ENCODE results near the gene ATAD3B. TPM values are rescaled to one million over a fixed set of nuclear protein-coding genes. Genes with fewer than 3 reads are reported as not detected.

The ATAD3B gene
- total and polyA plus RNA-seq, 10 of the 15 experiments (the other 5 are each of a cell fraction or from before 2014, with no cell fraction given) = 0.03 to 38.8 (median 23.8) TPM

DNA sequence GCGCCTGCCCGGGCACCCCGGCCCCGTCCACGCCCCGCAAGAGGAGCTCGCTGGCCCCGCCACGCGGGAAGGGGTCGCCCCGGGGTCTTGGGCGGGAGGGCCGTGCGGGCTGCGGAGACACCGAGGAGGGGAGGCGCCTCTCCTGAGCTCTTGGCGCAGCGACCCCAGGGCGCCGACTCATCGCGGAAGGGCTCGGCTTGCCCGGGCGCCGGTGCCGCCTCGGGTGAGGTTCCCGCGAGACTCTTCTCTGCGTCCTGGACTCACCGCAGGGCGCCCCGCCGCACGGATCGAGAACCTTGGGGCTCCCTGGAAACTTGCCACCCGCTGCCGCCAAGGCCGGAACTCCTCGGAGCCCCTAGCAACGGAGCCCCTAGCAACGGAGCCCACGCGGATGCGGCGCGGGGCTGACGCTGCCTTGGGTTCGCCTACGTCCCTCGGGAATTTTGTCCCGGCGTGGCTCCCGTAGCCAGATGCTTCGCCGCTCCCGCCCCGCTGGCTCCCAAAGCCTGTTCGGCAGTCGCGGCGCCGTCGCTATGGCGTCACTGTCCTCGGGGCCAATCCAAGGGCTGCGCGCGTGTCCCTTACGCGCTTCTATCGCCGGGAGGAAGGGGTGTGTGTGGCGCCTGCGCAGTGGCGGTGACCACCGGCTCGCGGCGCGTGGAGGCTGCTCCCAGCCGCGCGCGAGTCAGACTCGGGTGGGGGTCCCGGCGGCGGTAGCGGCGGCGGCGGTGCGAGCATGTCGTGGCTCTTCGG is 40.1 kb downstream of the ATAD3B start, which contains the start of gene ATAD3A (continued):
- TF ChIP-seq, protein P1, sequence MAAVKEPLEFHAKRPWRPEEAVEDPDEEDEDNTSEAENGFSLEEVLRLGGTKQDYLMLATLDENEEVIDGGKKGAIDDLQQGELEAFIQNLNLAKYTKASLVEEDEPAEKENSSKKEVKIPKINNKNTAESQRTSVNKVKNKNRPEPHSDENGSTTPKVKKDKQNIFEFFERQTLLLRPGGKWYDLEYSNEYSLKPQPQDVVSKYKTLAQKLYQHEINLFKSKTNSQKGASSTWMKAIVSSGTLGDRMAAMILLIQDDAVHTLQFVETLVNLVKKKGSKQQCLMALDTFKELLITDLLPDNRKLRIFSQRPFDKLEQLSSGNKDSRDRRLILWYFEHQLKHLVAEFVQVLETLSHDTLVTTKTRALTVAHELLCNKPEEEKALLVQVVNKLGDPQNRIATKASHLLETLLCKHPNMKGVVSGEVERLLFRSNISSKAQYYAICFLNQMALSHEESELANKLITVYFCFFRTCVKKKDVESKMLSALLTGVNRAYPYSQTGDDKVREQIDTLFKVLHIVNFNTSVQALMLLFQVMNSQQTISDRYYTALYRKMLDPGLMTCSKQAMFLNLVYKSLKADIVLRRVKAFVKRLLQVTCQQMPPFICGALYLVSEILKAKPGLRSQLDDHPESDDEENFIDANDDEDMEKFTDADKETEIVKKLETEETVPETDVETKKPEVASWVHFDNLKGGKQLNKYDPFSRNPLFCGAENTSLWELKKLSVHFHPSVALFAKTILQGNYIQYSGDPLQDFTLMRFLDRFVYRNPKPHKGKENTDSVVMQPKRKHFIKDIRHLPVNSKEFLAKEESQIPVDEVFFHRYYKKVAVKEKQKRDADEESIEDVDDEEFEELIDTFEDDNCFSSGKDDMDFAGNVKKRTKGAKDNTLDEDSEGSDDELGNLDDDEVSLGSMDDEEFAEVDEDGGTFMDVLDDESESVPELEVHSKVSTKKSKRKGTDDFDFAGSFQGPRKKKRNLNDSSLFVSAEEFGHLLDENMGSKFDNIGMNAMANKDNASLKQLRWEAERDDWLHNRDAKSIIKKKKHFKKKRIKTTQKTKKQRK (IDR thresholded peaks at IDR 0.05; ENCODE audit: low read depth, low read length) = no peak
- peak; percentile 44 for TF ChIP-seq E4F1 (IDR thresholded peaks at IDR 0.05; ENCODE audit: borderline replicate concordance, partially characterized antibody)
- TF ChIP-seq ZNF622 (IDR thresholded peaks at IDR 0.05) = no peak
- no peak for TF ChIP-seq ZNF217 (IDR thresholded peaks at IDR 0.05)
- TF ChIP-seq, protein P2, sequence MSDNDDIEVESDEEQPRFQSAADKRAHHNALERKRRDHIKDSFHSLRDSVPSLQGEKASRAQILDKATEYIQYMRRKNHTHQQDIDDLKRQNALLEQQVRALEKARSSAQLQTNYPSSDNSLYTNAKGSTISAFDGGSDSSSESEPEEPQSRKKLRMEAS (IDR thresholded peaks at IDR 0.05; ENCODE audit: low read depth, low read length) = peak; percentile 70; the same call in 1 of the 2 replicates
- TF ChIP-seq SUZ12 (IDR thresholded peaks at IDR 0.05; ENCODE audit: unreplicated experiment) = no peak
- no peak for TF ChIP-seq ZBTB11 (CRISPR knock-in tag; IDR thresholded peaks at IDR 0.05)
- TF ChIP-seq NFYB (IDR thresholded peaks at IDR 0.05; ENCODE audit: insufficient read depth, low read depth, low read length) = peak; percentile 86
- TF ChIP-seq MEF2A (IDR thresholded peaks at IDR 0.05; ENCODE audit: insufficient read depth, low read depth, low read length) = no peak
- TF ChIP-seq TBL1XR1 (IDR thresholded peaks at IDR 0.05; ENCODE audit: low read depth, low read length) = no peak
- TF ChIP-seq, protein P3, sequence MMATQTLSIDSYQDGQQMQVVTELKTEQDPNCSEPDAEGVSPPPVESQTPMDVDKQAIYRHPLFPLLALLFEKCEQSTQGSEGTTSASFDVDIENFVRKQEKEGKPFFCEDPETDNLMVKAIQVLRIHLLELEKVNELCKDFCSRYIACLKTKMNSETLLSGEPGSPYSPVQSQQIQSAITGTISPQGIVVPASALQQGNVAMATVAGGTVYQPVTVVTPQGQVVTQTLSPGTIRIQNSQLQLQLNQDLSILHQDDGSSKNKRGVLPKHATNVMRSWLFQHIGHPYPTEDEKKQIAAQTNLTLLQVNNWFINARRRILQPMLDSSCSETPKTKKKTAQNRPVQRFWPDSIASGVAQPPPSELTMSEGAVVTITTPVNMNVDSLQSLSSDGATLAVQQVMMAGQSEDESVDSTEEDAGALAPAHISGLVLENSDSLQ (IDR thresholded peaks at IDR 0.05) = peak; percentile 11; the same call in 1 of the 2 replicates
- no peak for TF ChIP-seq NFYA (IDR thresholded peaks at IDR 0.05; ENCODE audit: borderline replicate concordance, low read depth, low read length)
- no peak for TF ChIP-seq JUND (IDR thresholded peaks at IDR 0.05; ENCODE audit: low read depth, low read length)
- peak; percentile 51; the same call in 1 of the 2 replicates for TF ChIP-seq TCF12 (IDR thresholded peaks at IDR 0.05; ENCODE audit: low read depth, low read length)
- TF ChIP-seq HDAC6 (IDR thresholded peaks at IDR 0.05; ENCODE audit: unreplicated experiment) = no peak
- TF ChIP-seq NFIC (IDR thresholded peaks at IDR 0.05; ENCODE audit: low read depth, low read length) = no peak
- TF ChIP-seq RFX5 (IDR thresholded peaks at IDR 0.05; ENCODE audit: low read depth, low read length) = peak; percentile 80
- TF ChIP-seq POLR2AphosphoS5 (IDR thresholded peaks at IDR 0.05; ENCODE audit: low read length) = peak; percentile 77; the same call in 1 of the 2 replicates
